NCI-H2029 treated with DMSO at 0.1 percent for 48 hours (cell line): ENCODE results near the gene PODN.

Experiments
- DNase-seq: peaks from one replicate; lab custom pipeline; 2025; lab: John Stamatoyannopoulos, UW

The PODN gene

DNA sequence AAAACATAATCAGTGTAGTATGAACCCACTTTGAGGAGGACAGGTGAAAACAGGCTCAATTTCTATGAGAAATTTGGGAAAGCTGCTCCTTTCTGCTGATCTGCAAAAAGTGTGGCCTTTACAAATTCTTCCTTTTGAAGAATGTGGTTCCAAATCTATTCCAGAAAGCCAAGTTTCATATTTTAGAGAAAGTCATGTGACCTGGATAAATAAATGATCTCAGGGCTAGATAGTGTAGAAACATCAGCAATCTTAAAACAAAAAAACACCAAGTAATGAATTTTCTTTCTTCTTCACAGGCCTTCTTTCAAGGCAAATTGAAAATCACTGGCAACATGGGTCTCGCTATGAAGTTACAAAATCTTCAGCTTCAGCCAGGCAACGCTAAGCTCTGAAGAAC is 11.7 kb upstream of the PODN start:
- no peak for DNase-seq

DNA sequence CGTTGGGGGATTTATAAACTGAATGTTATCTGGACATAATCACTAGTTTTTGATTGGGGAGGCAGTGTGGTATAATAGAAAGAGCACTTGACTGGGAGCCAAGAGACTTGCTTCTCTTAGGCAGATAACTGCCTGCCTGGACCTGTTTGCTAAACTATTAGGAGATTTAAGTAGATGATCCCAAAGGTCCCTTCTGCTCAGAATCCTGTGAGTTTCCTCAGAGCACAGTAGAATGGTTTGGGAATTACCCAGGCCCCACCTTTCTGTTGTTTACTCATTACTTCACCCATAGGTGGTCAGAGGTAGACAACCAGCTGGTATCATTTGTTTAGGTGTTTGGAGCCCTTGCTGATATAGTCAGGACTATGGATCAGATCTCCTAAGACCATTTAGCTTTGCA is 10.3 kb upstream of the PODN start:
- no peak for DNase-seq

DNA sequence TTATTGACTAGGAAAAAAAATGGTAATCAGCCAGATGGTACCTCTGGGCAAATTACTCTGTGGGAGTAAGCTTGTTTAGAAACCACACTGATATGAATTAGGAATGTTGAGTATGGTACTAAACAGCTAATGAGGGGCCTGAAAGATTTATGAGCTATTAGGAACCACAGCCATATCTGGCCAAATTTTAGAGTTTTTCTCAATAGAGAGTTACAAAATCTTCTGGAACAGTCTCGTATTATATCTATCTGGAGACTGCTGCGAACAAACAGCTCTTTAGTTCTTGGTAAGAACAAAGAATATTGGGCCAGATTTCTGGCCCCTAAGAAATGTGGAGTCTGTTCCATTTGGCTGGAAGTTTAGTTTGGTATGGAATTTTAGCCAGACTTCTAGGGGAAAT is 4.9 kb upstream of the PODN start:
- no peak for DNase-seq

DNA sequence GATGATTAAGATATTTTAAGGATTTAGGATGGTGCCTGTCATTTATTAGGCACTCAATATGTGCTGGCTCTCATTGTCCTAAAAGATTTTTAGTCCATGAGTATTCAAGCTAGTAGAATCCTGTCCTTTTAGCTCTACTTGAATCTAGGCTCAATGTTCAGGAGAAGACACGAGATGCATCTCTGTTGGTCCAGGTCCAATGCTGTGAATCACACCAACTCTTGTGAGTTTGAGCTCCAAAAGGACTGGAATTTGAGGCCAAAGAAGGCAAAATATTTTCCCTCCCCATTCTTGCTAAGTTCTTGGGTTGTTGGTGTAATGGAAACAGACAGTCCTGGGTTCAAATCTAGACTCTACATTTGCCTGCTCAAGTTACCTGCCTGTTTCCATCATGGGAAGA is 1.4 kb upstream of the PODN start:
- DNase-seq = no peak

DNA sequence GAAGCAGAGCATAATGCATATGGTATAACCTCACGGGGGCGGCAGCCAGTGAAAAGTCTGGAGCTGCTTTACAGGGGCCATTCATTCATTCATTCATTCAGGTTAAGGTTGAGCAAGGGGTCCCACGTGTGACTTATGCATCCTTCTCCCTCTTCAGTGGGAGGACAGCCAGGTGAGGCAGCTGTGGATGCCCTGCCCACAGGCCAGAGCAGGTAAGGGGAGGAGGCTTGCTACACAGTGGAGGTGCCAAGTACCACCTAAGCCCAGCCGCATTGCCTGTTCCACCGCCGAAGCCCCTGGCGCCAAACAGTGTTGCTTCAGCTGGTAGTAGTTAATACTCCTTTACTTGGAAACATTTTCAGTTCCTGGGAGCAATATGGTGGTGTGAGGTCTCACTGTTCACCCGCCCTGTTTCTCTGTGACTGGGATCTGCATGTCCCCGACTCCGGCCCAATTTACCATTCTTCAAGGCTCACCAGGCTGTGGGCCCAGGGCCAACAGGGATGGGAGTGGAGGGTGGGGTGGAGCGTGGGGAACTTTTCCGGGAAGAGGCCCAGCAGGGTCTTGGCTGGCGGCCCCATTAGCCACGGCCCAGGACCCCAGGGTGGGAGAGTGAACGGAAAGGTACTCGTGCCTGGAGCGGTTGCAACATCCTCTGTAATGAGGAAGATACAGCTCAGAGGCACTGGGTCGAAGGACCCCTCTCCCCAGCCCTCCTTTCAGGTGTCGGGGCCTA is 722 bp upstream of the PODN start:
- no peak for DNase-seq

DNA sequence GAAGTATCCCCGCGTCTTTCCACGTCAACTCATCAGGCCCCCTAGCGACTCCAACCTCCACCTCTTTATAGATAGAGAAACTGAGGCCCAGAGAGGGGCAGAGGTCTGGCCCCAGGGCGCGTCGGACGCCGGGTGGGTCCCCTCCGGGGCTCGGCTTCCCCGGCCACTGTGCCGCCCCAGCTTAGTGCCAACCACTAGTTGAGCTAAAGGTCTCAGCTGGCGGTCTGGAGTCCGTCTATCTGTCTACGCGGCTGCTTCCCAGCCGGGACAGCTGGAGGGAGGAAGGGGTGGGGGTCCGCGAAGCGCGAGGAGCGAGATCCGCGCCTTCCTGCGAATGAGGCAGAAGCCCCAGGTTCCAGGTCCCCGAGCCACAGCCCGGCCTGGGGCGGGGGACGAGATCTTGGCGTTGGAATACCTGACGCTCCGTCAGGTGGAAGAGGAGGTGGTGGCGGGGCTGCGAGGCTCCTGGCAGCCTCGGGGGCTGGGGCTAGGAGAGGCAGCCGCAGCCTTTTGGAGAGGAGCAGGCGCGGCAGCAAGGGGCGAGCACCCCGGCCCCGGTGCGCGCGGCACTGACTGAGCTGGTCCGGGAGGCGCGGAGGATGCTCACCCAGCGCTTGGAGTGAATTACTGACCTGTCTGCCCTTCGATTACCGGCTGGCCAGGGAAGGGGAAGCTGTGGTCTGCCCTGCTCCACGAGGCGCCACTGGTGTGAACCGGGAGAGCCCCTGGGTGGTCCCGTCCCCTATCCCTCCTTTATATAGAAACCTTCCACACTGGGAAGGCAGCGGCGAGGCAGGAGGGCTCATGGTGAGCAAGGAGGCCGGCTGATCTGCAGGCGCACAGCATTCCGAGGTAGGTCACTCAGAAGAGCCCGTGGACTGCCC is 937 bp downstream of the PODN start:
- no peak for DNase-seq

DNA sequence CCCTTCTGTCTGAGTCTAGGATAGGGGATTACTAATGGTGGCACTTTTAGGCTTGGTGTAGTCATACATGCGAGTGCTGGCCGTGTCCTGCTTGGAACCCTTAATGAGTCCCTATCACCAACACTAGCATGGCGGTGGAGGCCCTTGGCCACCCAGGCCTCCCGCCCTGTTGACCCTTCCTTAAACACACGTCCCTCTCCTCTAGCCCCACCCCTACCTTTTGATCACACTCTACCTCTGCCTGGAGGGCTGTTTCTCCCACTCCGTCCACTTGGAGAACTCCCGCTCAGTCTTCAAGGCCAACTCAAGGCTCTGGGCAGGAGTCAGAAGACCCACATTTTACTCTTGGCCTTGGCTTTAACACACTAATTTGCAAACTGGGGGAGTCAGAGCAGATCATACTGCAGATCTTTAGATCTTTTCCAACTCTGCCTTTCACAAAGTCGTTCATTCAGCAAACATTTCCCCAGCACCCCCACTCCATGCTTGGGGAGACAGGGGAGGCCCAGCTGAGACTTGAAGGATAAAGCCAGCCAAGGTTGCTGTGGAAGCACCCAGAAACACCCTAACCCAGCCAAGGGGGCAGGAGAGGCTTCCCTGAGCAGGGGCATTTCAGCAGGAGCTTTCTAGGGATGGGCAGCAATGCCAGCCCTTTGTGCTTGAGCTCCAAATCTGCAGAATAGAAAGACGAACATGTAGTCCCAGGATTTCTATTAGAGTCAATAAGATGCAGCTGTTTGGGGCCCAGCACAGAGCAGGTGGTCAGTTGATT is 1.9 kb downstream of the PODN start:
- no peak for DNase-seq

DNA sequence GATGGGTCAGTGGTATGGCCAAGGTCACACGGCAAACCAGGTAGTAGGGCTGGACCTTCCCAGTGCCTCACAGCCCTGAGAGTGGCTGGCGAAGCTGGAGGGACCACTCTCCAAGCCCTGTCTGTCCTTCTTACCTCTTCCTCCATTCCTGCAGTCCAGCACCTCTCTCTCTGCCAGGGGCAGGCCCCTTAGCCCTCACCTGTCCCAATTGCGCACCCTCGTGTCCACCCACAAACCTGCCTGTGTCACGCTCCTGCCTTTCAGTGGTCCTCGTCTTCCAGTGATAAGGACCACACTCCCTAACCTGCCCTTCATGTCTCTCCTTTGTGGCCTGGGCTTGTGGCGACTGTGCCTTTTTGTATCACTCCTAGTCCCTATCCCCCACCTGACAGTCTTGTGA is 3.4 kb downstream of the PODN start:
- no peak for DNase-seq

DNA sequence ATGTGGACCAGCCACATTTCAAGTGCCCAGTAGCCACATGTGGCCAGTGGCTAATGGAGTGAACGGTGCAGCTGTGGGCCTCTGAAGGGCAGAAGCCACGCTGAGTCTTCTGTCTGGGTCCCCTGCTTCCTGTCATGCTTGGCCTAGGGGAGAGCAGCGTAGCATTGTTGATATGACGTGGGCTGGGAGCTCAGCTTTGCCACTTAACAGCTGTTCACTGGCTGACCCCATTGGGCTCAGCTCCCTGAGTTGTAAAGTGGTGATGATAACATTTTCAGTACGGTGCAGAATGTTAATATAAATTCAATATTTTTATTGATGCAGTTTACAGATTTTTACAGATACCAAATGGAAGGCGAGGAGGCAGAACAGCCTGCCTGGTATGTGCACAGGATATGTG is 4.5 kb downstream of the PODN start:
- DNase-seq = no peak

DNA sequence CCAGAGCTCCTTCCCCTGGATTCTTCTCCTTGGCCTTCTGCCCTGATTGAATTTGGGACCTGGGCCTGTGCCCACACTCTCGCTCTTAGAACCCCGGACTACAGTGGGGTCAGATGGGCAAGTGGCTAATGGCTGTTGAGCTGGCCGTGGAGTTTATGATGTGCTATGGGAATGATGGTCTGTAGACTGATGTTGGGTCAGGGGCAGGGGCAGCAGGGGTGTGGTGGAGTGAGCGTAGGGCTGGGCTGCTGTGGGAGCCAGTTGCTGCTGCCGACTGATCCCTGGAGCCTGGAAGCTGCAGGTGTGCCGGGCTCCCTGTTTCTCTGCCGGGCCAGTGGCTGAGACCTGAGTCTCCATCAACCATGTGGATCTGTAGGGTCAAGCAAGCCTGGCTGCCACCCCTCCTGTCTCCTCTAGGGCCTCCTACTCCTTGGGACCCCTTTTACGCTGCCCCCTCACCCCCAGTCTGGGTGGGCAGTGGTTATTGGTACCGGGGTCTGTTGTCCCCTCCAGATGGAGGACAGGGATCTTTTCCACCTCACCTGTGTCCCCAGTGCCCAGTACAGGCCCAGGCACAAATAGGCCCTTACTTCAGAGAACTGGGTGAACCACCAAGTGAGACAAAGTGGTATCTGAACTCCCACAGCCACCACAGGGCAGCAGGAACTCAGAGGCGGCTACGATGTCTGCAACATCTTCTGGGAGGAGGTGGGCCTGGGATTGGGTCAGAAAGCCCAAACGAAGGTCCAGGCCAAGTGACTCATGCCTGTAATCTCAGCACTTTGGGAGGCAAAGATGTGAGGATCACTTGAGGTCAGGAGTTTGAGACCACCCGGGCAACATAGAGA is 5.1 kb downstream of the PODN start:
- DNase-seq = no peak

DNA sequence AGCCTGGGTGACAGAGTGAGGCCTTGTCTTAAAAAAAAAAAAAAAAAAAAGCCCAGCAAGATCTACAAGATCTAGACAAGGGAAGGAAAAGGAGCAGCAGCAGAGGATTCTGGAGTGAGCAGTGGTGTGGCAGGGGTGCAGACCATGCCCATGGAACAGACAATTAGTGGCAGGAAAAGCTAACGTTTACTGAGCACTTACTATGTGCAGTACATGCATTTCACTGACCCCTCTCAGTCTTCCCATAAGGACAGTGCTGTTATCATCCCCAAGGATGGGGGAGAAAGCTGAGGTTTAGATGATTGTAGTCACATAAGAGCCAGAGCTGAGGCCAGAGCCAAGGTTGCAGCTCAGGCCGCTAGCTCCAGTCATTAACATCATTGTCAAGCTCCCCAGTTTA is 5.9 kb downstream of the PODN start:
- no peak for DNase-seq

DNA sequence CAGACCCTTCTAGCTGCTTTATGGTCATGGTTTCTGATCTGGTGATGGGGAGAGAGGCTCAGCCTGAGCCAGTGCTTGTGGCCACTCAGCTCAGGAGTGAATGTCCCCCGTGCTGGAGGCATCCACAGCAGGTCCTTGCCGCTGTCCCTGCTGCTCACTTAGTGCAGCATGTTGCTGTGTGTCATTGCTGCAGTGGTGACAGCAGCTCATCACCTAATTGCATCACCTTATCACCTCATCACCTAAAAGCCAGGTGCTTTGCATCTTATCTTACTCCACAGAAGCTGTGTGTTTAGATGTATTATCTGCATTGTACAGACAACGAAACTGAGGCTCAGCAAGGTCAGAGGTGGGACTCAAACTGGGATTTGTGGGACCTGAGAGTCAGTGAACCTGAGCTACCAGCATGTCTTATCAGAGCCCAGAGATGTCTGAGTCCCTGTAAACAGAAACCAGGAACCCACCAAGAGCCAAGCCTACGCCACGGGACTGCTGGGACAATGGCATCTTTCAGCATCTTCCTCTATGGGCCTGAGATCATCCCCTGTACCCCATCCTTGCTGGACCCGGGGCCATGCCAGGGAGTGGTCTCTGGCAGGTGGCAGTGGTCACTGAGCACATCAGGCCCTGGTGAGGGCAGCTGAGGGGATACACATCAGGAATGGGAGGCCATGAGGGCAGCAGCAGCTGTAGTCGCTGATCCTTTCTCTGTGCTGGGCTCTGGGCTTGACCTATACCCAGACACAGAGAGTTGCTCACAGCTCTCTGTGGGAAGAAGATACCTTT is 6.5 kb downstream of the PODN start:
- no peak for DNase-seq

DNA sequence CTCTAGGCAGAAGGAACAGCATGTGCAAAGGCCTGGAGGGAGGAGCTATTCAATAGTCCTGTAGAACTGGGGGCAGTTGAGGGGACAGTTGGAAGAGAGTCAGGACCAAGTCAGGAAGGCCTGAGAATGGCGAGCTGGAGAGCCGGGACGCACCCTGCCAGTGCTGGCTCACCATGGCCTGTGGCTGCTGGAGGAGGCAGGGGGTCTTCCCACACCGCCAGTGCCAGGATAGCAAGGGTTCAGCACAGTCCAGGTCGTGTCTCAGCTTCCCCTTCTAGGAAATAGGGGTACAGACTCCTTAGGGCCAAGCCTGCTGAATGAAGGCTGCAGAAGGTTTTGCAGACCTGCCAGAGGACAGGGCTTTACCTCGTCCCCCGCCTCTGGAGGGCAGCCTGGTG is 7.3 kb downstream of the PODN start:
- DNase-seq = no peak

DNA sequence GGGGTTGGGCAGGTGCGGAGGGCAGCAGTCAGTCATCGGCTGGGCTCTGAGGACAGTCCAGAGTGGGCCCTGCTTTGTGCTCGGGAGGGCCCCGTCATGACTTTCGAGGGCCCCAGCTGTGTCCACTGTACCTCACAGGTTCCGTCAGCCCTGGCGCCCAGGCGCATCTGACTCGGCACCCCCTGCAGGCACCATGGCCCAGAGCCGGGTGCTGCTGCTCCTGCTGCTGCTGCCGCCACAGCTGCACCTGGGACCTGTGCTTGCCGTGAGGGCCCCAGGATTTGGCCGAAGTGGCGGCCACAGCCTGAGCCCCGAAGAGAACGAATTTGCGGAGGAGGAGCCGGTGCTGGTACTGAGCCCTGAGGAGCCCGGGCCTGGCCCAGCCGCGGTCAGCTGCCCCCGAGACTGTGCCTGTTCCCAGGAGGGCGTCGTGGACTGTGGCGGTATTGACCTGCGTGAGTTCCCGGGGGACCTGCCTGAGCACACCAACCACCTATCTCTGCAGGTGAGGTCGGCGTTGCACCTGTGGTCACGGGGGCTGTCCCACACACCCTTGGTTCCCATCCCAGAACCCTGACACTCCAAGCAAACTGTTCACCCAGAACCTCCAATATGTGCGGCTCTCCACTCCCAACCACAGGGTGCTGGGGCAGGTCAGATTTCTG is 7.8 kb downstream of the PODN start:
- DNase-seq = no peak

DNA sequence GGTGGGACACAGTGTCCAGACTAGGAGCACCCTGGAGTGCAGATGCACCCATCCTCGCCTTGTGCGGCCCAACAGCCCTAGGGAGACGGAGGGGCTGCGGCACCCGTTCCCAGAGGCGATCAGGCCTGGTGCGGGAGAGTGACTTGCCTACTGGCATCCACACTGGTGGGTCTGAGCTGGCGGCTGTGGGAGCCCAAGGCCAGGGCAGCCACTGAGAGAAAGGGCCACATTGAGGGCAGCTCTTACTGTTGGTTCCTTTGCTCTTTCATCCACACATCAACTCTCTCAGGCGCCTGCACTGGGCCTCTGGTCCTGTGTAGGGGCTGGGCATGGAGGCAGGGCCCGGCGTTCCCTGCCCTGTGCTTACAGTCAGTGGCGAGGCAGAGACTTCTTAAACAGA is 8.6 kb downstream of the PODN start:
- DNase-seq = no peak

DNA sequence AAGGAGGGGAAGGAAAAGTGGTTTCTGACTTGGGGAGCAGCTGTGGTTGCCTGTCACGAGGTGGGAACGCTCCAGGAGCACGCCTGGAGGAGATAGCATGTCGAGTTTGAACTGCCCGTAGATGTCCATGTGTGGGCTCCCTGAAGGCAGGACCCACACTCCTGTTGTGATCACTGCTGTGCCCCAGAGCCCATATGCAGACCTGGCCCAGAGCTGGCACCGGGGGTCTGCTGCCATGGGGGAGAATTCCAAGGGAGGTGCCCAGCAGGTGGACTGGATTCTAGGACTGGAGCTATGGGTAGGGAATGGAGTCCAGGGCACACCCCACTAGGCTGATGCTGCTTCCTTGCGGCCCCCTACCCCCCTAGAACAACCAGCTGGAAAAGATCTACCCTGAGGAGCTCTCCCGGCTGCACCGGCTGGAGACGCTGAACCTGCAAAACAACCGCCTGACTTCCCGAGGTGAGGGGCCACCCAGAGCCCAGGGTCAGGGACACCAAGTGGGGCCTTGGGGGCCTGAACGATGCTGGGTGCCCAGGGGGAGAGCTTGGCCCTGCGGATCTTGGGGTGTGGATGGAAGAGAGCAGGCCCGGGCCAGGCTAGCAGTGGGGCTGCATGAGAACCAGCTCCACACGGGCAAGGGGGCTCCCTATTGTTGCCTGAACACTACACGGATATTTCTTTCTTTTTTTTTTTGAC is 9.3 kb downstream of the PODN start:
- DNase-seq = no peak

DNA sequence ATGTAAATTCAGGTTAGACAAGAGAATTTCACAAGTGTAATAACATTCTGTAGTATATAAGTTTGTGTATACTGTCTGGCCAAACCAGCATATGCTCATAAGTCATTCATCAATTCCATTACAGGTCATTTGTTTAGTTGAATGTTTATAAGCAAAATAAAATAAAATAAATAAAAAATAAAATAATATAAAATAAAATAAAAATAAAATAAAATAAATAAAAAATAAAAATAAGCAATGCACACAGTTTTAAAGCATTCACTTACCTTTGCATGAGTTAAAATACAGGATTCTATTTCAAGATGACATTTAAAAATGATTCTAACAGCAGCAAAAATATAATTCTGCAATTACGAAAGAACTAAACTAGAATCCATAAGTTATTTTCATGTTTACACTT is 9.9 kb downstream of the PODN start:
- no peak for DNase-seq

DNA sequence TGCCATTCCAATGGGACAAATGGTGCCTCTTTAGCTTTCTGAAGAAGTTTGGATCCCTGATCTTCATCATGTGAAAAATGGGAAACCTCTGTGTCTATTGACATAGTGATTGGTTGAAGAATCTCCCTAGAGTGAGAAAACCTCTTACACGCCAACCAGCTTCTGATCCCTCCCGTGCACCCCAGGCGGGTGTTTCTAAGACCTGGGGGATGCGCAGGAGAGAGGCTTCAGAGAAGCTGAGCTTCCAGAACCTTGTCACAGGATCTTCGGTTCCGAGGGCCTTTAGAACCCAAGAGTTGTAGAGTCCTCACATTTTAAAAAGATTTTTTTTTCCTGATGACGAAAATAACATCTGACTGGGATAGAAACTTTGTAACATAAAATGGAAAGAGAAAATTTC is 11.3 kb downstream of the PODN start:
- no peak for DNase-seq

DNA sequence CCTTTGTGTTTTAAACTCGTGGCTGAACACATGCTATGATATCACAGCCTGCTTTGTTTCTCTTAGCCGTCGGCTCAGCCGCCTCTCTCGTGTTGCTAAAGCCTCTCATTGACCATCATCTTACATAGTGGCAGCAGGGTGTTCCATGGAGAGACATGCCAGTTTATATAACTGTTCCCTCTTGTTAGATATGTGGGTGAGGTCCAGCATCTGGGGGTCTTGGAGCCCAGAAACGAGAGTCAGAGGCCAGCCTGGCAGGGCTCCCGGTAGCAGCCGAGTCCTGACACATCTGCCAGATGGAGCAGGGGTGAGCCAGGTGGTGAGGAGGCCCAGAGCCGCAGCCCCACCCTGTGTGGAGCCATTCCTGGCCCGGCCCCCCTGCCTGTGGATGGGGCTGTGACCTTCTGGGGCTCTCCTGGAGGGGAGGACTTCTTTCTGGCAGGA is 11.9 kb downstream of the PODN start:
- no peak for DNase-seq
